ACC112 (cell line): Measurements from ENCODE around the gene HTRA3.

Experiments
- H2AFZ ChIP-seq: fragments of 200-600 bp; sonication (generic); one replicate; pipeline ENCODE4 v1.6.0; 2017; ENCODE audit warnings: antibody characterized with exemption, low read length; ENCODE audit not compliant: unreplicated experiment
- H3K27ac ChIP-seq: fragments of 200-600 bp; sonication (generic); 2 replicates; pipeline ENCODE4 v1.5.1; 2014; ENCODE audit warnings: low read depth, mild to moderate bottlenecking, antibody characterized with exemption, low read length, moderate library complexity
- H3K27me3 ChIP-seq: fragments of 200-600 bp; sonication (generic); 2 replicates; pipeline ENCODE4 v1.6.1; 2014; ENCODE audit warnings: mild to moderate bottlenecking, antibody characterized with exemption, low read length, moderate library complexity, mixed read lengths; ENCODE audit not compliant: insufficient read depth
- H3K36me3 ChIP-seq: fragments of 200-600 bp; sonication (generic); 2 replicates; pipeline ENCODE4 v1.6.1; 2016; ENCODE audit warnings: mild to moderate bottlenecking, antibody characterized with exemption, low read length, moderate library complexity, mixed read lengths; ENCODE audit not compliant: insufficient read depth
- H3K4me1 ChIP-seq: fragments of 200-600 bp; sonication (generic); one replicate; pipeline ENCODE4 v1.6.1; 2016; ENCODE audit warnings: low read length, mixed read lengths; ENCODE audit not compliant: insufficient read depth, unreplicated experiment, control insufficient read depth
- H3K4me3 ChIP-seq: fragments of 200-600 bp; sonication (generic); 2 replicates; pipeline ENCODE4 v1.5.1; 2014; ENCODE audit warnings: mild to moderate bottlenecking, low read depth, low read length
- H3K79me2 ChIP-seq: fragments of 200-600 bp; sonication (generic); one replicate; pipeline ENCODE4 v1.6.0; 2016; ENCODE audit warnings: low read length; ENCODE audit not compliant: control insufficient read depth, unreplicated experiment, insufficient read depth

Gene HTRA3

GRCh38 chr4:8326206-8326605 lies 56.7 kb downstream of the HTRA3 start:
- Histone ChIP-seq H2AFZ (no peak overlapping the region), H3K79me2 (no peaks in the 10 kb centered on the region), H3K4me3 (no peak overlapping the region), H3K27me3 (no peaks in the 10 kb centered on the region), H3K4me1 (no peaks in the 10 kb centered on the region), H3K36me3 (no peaks in the 10 kb centered on the region), H3K27ac (no peak overlapping the region)

GRCh38 chr4:8328456-8328855 lies 58.9 kb downstream of the HTRA3 start:
- Histone ChIP-seq H3K4me1 (no peaks in the 10 kb centered on the region), H2AFZ (no peak overlapping the region), H3K27ac (no peak overlapping the region), H3K27me3 (no peaks in the 10 kb centered on the region), H3K79me2 (no peaks in the 10 kb centered on the region), H3K36me3 (no peaks in the 10 kb centered on the region), H3K4me3 (no peak overlapping the region)

- Histone ChIP-seq H3K27me3 (no peaks in the 10 kb centered on the region), H3K27ac (no peak overlapping the region), H3K36me3 (no peaks in the 10 kb centered on the region)
Measured at GRCh38 chr4:8328866-8329559, 59.5 kb downstream of the HTRA3 start.

GRCh38 chr4:8329560-8329858 lies 60.0 kb downstream of the HTRA3 start:
- H3K36me3 ChIP-seq: no peaks in the 10 kb centered on the region
- H3K4me1 ChIP-seq: no peaks in the 10 kb centered on the region
- H3K4me3 ChIP-seq: no peak overlapping the region
- H3K27ac ChIP-seq: no peak overlapping the region
- no peak overlapping the region for H2AFZ ChIP-seq
- H3K27me3 ChIP-seq: no peaks in the 10 kb centered on the region
- H3K79me2 ChIP-seq: no peaks in the 10 kb centered on the region

More at GRCh38 chr4:8328866-8329559, 59.5 kb downstream of the HTRA3 start:
- H2AFZ ChIP-seq: no peak overlapping the region
- H3K4me1 ChIP-seq: no peaks in the 10 kb centered on the region
- H3K4me3 ChIP-seq: no peak overlapping the region
- no peaks in the 10 kb centered on the region for H3K79me2 ChIP-seq

GRCh38 chr4:8329859-8330761 lies 60.6 kb downstream of the HTRA3 start:
- H3K4me1 ChIP-seq: no peaks in the 10 kb centered on the region
- H2AFZ ChIP-seq: no peak overlapping the region
- no peak overlapping the region for H3K4me3 ChIP-seq
- no peaks in the 10 kb centered on the region for H3K79me2 ChIP-seq
- H3K27me3 ChIP-seq: no peaks in the 10 kb centered on the region
- H3K27ac ChIP-seq: no peak overlapping the region
- no peaks in the 10 kb centered on the region for H3K36me3 ChIP-seq

GRCh38 chr4:8330821-8331574 lies 61.4 kb downstream of the HTRA3 start:
- no peak overlapping the region for H2AFZ ChIP-seq
- no peaks in the 10 kb centered on the region for H3K4me1 ChIP-seq
- no peak overlapping the region for H3K27ac ChIP-seq
- no peaks in the 10 kb centered on the region for H3K36me3 ChIP-seq
- H3K4me3 ChIP-seq: no peak overlapping the region
- H3K27me3 ChIP-seq: no peaks in the 10 kb centered on the region
- H3K79me2 ChIP-seq: no peaks in the 10 kb centered on the region

GRCh38 chr4:8331575-8331955 lies 62.0 kb downstream of the HTRA3 start:
- H3K27ac ChIP-seq: no peak overlapping the region
- no peaks in the 10 kb centered on the region for H3K36me3 ChIP-seq

GRCh38 chr4:8332038-8332857 lies 62.7 kb downstream of the HTRA3 start:
- Histone ChIP-seq H3K4me1 (no peaks in the 10 kb centered on the region), H3K27ac (no peak overlapping the region), H3K36me3 (no peaks in the 10 kb centered on the region), H3K27me3 (no peaks in the 10 kb centered on the region), H3K4me3 (no peak overlapping the region), H3K79me2 (no peaks in the 10 kb centered on the region), H2AFZ (no peak overlapping the region)

More at GRCh38 chr4:8331575-8331955, 62.0 kb downstream of the HTRA3 start:
- Histone ChIP-seq H2AFZ (no peak overlapping the region), H3K4me1 (no peaks in the 10 kb centered on the region), H3K79me2 (no peaks in the 10 kb centered on the region), H3K27me3 (no peaks in the 10 kb centered on the region), H3K4me3 (no peak overlapping the region)

- Histone ChIP-seq H3K27ac (no peak overlapping the region), H3K4me1 (no peaks in the 10 kb centered on the region), H3K36me3 (no peaks in the 10 kb centered on the region), H3K79me2 (no peaks in the 10 kb centered on the region), H3K4me3 (no peak overlapping the region), H2AFZ (no peak overlapping the region), H3K27me3 (no peaks in the 10 kb centered on the region)
Measured at GRCh38 chr4:8332891-8333331, 63.4 kb downstream of the HTRA3 start.
